NOMO-1 treated with dmso at 0.1 percent for 144 hours (cell line): ENCODE data around the gene TRAF3IP1.
"Not testable (repeated sequence)": the region's sequence is repeated elsewhere in the genome, so short reads cannot be mapped to it uniquely, and the experiment has no call there.

Experiments
- DNase-seq: peaks from one replicate; lab custom pipeline; 2025; ENCODE audit not compliant: unreplicated experiment; lab: John Stamatoyannopoulos, UW

Gene TRAF3IP1

GRCh38 chr2:238405217-238405555, 84.9 kb downstream of the TRAF3IP1 start:
- not testable (repeated sequence) for DNase-seq

GRCh38 chr2:238406221-238406997, 86.1 kb downstream of the TRAF3IP1 start:
- no peak for DNase-seq

- DNase-seq, result no peak
These were observed 86.6 kb downstream of the TRAF3IP1 start for GRCh38 chr2:238406998-238407285.

- no peak for DNase-seq
These were observed 87.2 kb downstream of the TRAF3IP1 start for GRCh38 chr2:238407566-238407965.

- no peak for DNase-seq
These were observed 88.5 kb downstream of the TRAF3IP1 start for GRCh38 chr2:238408615-238409340.

GRCh38 chr2:238409341-238410199, 89.3 kb downstream of the TRAF3IP1 start:
- DNase-seq, result no peak

- DNase-seq, result no peak
These were observed 91.9 kb downstream of the TRAF3IP1 start for GRCh38 chr2:238412067-238412767.

- DNase-seq, result no peak
These were observed 93.0 kb downstream of the TRAF3IP1 start for GRCh38 chr2:238413368-238413767.

GRCh38 chr2:238415036-238415764, 94.9 kb downstream of the TRAF3IP1 start:
- DNase-seq, result no peak

- no peak for DNase-seq
These were observed 95.6 kb downstream of the TRAF3IP1 start for GRCh38 chr2:238415893-238416292.

- no peak for DNase-seq
These were observed 98.1 kb downstream of the TRAF3IP1 start for GRCh38 chr2:238418196-238418998.

GRCh38 chr2:238418999-238419546, 98.8 kb downstream of the TRAF3IP1 start:
- no peak for DNase-seq

GRCh38 chr2:238420442-238420841, 100.1 kb downstream of the TRAF3IP1 start:
- DNase-seq, result no peak

- DNase-seq, result no peak
These were observed 100.8 kb downstream of the TRAF3IP1 start for GRCh38 chr2:238420878-238421694.

- no peak for DNase-seq
These were observed 101.3 kb downstream of the TRAF3IP1 start for GRCh38 chr2:238421695-238422035.

GRCh38 chr2:238422285-238422684, 102.0 kb downstream of the TRAF3IP1 start:
- DNase-seq, result no peak

GRCh38 chr2:238422940-238423339, 102.6 kb downstream of the TRAF3IP1 start:
- no peak for DNase-seq

GRCh38 chr2:238423561-238424312, 103.4 kb downstream of the TRAF3IP1 start:
- no peak for DNase-seq
